K562 (cell line): ENCODE data around the gene PHYH.

Source experiments
- ARHGAP35 ChIP-seq: fragments of 450-650 bp; IDR thresholded peaks from 2 replicates; pipeline ENCODE4 v1.6.1; 2018; ENCODE audit not compliant: partially characterized antibody
- DLX4 ChIP-seq: fragments of 250-450 bp; sonication (Bioruptor Pico); IDR thresholded peaks from 2 replicates; pipeline ENCODE4 v1.6.1; 2021; ENCODE audit warnings: mild to moderate bottlenecking
- EGR1 ChIP-seq: fragments of 450-650 bp; conservative IDR thresholded peaks from 2 replicates; pipeline ENCODE4 v1.6.1; 2017; ENCODE audit warnings: mild to moderate bottlenecking
- EZH2 ChIP-seq: IDR thresholded peaks from 2 replicates; pipeline ENCODE4 v1.6.1; 2012; ENCODE audit warnings: low read depth, mild to moderate bottlenecking, inconsistent platforms, low read length, borderline replicate concordance
- NR3C1 ChIP-seq: sonication (generic); formaldehyde crosslinking; IDR thresholded peaks from 2 replicates; pipeline ENCODE4 v1.8.1; 2022; ENCODE audit warnings: missing genetic modification reagents
- PML ChIP-seq: IDR thresholded peaks from 2 replicates; pipeline ENCODE4 v1.6.1; 2012; ENCODE audit warnings: low read length, inconsistent platforms
- RB1 ChIP-seq: fragments of 450-650 bp; IDR thresholded peaks from 2 replicates; pipeline ENCODE4 v1.6.1; 2017; ENCODE audit warnings: low read depth, mild to moderate bottlenecking
- SIN3A ChIP-seq, 2 experiments: fragments of 150-350 bp in 1 of 2; IDR thresholded peaks; 2 replicates each; pipeline ENCODE4 v1.6.1; 2011 to 2016; ENCODE audit warnings: borderline replicate concordance in 2 of 2, low read depth in 2 of 2, low read length in 2 of 2, mild to moderate bottlenecking in 2 of 2, moderate library complexity in 2 of 2; ENCODE audit not compliant: control insufficient read depth in 1 of 2
- SPI1 ChIP-seq: IDR thresholded peaks from 2 replicates; pipeline ENCODE4 v1.6.1; 2011; ENCODE audit warnings: low read depth, low read length, control low read depth, borderline replicate concordance
- YBX1 ChIP-seq: fragments of 450-650 bp; IDR thresholded peaks from 2 replicates; pipeline ENCODE4 v1.7.1; 2016; ENCODE audit warnings: mild to moderate bottlenecking
- ZNF224 ChIP-seq: sonication (generic); formaldehyde crosslinking; IDR thresholded peaks from 2 replicates; pipeline ENCODE4 v1.8.0; 2022; ENCODE audit warnings: mild to moderate bottlenecking, missing genetic modification reagents
- ZNF253 ChIP-seq: fragments of 250-450 bp; sonication (Bioruptor Pico); conservative IDR thresholded peaks from 2 replicates; pipeline ENCODE4 v1.6.1; 2021; ENCODE audit warnings: mild to moderate bottlenecking
- TF ChIP-seq, protein P1 (sequence below), 3 experiments: IDR thresholded peaks in 2 of 3; conservative IDR thresholded peaks in 1 of 3; 2 replicates each; pipeline ENCODE4 v1.5.1; 2011 to 2012; ENCODE audit warnings: low read length in 3 of 3, mild to moderate bottlenecking in 3 of 3, control low read depth in 2 of 3, improper control_type of control experiment in 1 of 3, inconsistent platforms in 1 of 3, low read depth in 1 of 3, mixed read lengths in 1 of 3, moderate library complexity in 1 of 3; ENCODE audit not compliant: insufficient read depth in 2 of 3

- TF ChIP-seq, protein P1, sequence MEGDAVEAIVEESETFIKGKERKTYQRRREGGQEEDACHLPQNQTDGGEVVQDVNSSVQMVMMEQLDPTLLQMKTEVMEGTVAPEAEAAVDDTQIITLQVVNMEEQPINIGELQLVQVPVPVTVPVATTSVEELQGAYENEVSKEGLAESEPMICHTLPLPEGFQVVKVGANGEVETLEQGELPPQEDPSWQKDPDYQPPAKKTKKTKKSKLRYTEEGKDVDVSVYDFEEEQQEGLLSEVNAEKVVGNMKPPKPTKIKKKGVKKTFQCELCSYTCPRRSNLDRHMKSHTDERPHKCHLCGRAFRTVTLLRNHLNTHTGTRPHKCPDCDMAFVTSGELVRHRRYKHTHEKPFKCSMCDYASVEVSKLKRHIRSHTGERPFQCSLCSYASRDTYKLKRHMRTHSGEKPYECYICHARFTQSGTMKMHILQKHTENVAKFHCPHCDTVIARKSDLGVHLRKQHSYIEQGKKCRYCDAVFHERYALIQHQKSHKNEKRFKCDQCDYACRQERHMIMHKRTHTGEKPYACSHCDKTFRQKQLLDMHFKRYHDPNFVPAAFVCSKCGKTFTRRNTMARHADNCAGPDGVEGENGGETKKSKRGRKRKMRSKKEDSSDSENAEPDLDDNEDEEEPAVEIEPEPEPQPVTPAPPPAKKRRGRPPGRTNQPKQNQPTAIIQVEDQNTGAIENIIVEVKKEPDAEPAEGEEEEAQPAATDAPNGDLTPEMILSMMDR (IDR thresholded peaks at IDR 0.05 in 2 of 3, conservative IDR thresholded peaks at IDR 0.05 in 1 of 3; ENCODE audit: insufficient read depth in 2 of 3, low read depth in 1 of 3, low read length in 3 of 3): no peak
- no peak for TF ChIP-seq EZH2
- no peak for TF ChIP-seq SPI1
- TF ChIP-seq YBX1: no peak
- no peak for TF ChIP-seq NR3C1
- no peak for TF ChIP-seq ZNF253
- TF ChIP-seq PML: no peak
- TF ChIP-seq EGR1: no peak
- TF ChIP-seq DLX4: no peak
- no peak for TF ChIP-seq ARHGAP35
- no peak for TF ChIP-seq ZNF224 (CRISPR knock-in tag)
- TF ChIP-seq RB1: no peak
- TF ChIP-seq SIN3A (IDR thresholded peaks at IDR 0.05; ENCODE audit: borderline replicate concordance in 2 of 2, control insufficient read depth in 1 of 2, low read depth in 2 of 2, low read length in 2 of 2): no peak
These were observed 9.9 kb upstream of the PHYH start for GRCh38 chr10:13309792-13310191.
